HepG2 (cell line): ENCODE results near the gene GNAI2.
A peak's percentile ranks its signal among the peaks of the same experiment; 100 is the strongest.

Experiments used
- ARNT ChIP-seq: fragments of 450-650 bp; IDR thresholded peaks from 2 replicates; pipeline ENCODE4 v1.6.1; 2017
- BRCA1 ChIP-seq: sonication (generic); formaldehyde crosslinking; IDR thresholded peaks from 2 replicates; pipeline ENCODE4 v1.4.0; 2020; ENCODE audit warnings: missing genetic modification reagents
- EP300 ChIP-seq, 3 experiments: sonication (generic) in 1 of 3; formaldehyde crosslinking in 1 of 3; IDR thresholded peaks; 2 replicates each; pipeline versions ENCODE4 v1.5.1 to v1.6.1; 2011 to 2020; ENCODE audit warnings: low read depth in 2 of 3, low read length in 2 of 3, borderline replicate concordance in 1 of 3, improper control_type of control experiment in 1 of 3, mild to moderate bottlenecking in 1 of 3, missing genetic modification reagents in 1 of 3, moderate library complexity in 1 of 3
- HDAC2 ChIP-seq: sonication (generic); formaldehyde crosslinking; IDR thresholded peaks from 2 replicates; pipeline ENCODE4 v1.4.0; 2020; ENCODE audit warnings: missing genetic modification reagents
- MYNN ChIP-seq: sonication (generic); formaldehyde crosslinking; IDR thresholded peaks from 2 replicates; pipeline ENCODE4 v1.4.0; 2020; ENCODE audit warnings: mild to moderate bottlenecking, low read depth, missing genetic modification reagents
- TBP ChIP-seq: sonication (generic); formaldehyde crosslinking; IDR thresholded peaks from 2 replicates; pipeline ENCODE4 v1.5.0; 2020; ENCODE audit warnings: missing genetic modification reagents
- ZNF577 ChIP-seq: sonication (generic); formaldehyde crosslinking; IDR thresholded peaks from 2 replicates; pipeline ENCODE4 v1.4.0; 2020; ENCODE audit warnings: mild to moderate bottlenecking, low read depth, missing genetic modification reagents, borderline replicate concordance
- ZSCAN31 ChIP-seq: sonication (generic); formaldehyde crosslinking; IDR thresholded peaks from 2 replicates; pipeline ENCODE4 v1.5.0; 2020; ENCODE audit warnings: low read depth, mild to moderate bottlenecking, missing genetic modification reagents
- TF ChIP-seq, protein P1 (sequence below): fragments of 450-650 bp; IDR thresholded peaks from 2 replicates; pipeline ENCODE4 v1.6.1; 2017; ENCODE audit warnings: mild to moderate bottlenecking
- TF ChIP-seq, protein P2 (sequence below): sonication (generic); formaldehyde crosslinking; IDR thresholded peaks from 2 replicates; pipeline ENCODE4 v1.5.0; 2020; ENCODE audit warnings: mild to moderate bottlenecking, missing genetic modification reagents, moderate library complexity
- TF ChIP-seq, protein P3 (sequence below), 2 experiments: sonication (generic) in 1 of 2; formaldehyde crosslinking in 1 of 2; IDR thresholded peaks; 2 replicates each; pipeline versions ENCODE4 v1.4.0 to v1.6.1; 2018 to 2020; ENCODE audit warnings: missing genetic modification reagents in 2 of 2, borderline replicate concordance in 1 of 2, low read depth in 1 of 2, mild to moderate bottlenecking in 1 of 2, missing biosample characterization in 1 of 2

DNA sequence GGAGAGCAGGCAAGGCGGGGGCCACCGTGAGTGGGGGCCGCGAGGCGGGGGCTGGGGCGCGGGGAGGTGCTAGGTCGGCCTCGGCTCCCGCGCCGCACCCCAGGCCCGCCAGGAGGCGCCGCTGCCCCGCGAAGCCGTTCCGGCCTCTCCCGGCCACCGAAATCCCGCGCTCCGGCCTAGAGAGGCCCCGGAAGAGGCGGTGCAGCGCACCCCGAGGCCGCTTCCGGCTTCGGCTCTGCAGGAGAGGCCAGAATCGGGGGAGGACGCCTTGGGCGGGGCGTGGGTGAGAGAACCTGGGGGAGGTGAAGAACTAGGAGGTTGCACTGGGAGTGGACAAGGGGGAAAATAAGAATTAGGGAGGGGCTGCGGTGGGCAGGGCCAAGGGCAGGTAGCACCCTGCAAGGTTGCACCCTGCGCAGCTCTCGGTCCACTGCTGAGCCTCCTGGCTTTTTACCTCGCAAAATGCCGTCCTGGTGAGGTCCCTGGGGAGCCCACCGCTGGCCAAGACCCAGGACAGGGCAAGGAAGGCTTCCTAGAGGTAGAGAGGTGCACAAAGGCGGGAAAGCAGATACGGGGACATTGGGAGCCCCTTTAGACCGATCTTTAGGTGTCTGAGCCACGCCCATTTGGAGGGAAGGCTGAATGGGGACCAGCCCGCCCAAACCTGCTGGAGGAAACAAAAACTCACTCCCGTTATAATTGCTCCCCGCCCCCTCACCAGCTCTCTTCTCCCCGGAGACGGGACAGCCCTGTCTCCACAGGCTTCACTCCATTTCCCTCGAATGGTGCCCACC is 8.4 kb upstream of the GNAI2 start:
- TF ChIP-seq, protein P1, sequence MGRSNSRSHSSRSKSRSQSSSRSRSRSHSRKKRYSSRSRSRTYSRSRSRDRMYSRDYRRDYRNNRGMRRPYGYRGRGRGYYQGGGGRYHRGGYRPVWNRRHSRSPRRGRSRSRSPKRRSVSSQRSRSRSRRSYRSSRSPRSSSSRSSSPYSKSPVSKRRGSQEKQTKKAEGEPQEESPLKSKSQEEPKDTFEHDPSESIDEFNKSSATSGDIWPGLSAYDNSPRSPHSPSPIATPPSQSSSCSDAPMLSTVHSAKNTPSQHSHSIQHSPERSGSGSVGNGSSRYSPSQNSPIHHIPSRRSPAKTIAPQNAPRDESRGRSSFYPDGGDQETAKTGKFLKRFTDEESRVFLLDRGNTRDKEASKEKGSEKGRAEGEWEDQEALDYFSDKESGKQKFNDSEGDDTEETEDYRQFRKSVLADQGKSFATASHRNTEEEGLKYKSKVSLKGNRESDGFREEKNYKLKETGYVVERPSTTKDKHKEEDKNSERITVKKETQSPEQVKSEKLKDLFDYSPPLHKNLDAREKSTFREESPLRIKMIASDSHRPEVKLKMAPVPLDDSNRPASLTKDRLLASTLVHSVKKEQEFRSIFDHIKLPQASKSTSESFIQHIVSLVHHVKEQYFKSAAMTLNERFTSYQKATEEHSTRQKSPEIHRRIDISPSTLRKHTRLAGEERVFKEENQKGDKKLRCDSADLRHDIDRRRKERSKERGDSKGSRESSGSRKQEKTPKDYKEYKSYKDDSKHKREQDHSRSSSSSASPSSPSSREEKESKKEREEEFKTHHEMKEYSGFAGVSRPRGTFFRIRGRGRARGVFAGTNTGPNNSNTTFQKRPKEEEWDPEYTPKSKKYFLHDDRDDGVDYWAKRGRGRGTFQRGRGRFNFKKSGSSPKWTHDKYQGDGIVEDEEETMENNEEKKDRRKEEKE, result no peak
- no peak for TF ChIP-seq TBP (CRISPR knock-in tag)
- no peak for TF ChIP-seq ZNF577 (CRISPR knock-in tag)
- TF ChIP-seq, protein P2, sequence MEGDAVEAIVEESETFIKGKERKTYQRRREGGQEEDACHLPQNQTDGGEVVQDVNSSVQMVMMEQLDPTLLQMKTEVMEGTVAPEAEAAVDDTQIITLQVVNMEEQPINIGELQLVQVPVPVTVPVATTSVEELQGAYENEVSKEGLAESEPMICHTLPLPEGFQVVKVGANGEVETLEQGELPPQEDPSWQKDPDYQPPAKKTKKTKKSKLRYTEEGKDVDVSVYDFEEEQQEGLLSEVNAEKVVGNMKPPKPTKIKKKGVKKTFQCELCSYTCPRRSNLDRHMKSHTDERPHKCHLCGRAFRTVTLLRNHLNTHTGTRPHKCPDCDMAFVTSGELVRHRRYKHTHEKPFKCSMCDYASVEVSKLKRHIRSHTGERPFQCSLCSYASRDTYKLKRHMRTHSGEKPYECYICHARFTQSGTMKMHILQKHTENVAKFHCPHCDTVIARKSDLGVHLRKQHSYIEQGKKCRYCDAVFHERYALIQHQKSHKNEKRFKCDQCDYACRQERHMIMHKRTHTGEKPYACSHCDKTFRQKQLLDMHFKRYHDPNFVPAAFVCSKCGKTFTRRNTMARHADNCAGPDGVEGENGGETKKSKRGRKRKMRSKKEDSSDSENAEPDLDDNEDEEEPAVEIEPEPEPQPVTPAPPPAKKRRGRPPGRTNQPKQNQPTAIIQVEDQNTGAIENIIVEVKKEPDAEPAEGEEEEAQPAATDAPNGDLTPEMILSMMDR (CRISPR knock-in tag), result peak; percentile 89
- TF ChIP-seq ZSCAN31, result peak; percentile 68; the same call in 1 of the 2 replicates
- no peak for TF ChIP-seq BRCA1 (CRISPR knock-in tag)
- TF ChIP-seq ARNT, result no peak
- TF ChIP-seq, protein P3, sequence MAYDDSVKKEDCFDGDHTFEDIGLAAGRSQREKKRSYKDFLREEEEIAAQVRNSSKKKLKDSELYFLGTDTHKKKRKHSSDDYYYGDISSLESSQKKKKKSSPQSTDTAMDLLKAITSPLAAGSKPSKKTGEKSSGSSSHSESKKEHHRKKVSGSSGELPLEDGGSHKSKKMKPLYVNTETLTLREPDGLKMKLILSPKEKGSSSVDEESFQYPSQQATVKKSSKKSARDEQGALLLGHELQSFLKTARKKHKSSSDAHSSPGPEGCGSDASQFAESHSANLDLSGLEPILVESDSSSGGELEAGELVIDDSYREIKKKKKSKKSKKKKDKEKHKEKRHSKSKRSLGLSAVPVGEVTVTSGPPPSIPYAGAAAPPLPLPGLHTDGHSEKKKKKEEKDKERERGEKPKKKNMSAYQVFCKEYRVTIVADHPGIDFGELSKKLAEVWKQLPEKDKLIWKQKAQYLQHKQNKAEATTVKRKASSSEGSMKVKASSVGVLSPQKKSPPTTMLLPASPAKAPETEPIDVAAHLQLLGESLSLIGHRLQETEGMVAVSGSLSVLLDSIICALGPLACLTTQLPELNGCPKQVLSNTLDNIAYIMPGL (CRISPR knock-in tag; IDR thresholded peaks at IDR 0.05; ENCODE audit: borderline replicate concordance in 1 of 2, low read depth in 1 of 2), result peak; percentile 88 to 92
- TF ChIP-seq HDAC2 (CRISPR knock-in tag), result peak; percentile 85
- TF ChIP-seq MYNN (CRISPR knock-in tag), result 0 out of 2 replicates have a peak, but pooled peaks have one; percentile 75
- TF ChIP-seq EP300 (IDR thresholded peaks at IDR 0.05; ENCODE audit: low read depth in 2 of 2, low read length in 2 of 2), result peak; percentile 20 to 47; a peak in 2 of 4 replicates
- TF ChIP-seq EP300 (CRISPR knock-in tag; IDR thresholded peaks at IDR 0.05; ENCODE audit: borderline replicate concordance), result 0 out of 2 replicates have a peak, but pooled peaks have one; percentile 28
